GM23338 (cell line): Measurements from ENCODE around the gene CCNY. TPM values are rescaled to one million over a fixed set of nuclear protein-coding genes. Genes with fewer than 3 reads are reported as not detected.

Experiments used
- ATAC-seq: fragments of 200-7000 bp; cut with Tn5 transposase; 3 replicates; pipeline ENCODE4 v1.9.1; 2020
- DNase-seq: peaks from one replicate; pipeline ENCODE4 v3.0.0-alpha.2; 2015; ENCODE audit warnings: low spot score
- H2AFZ ChIP-seq: fragments of 200-600 bp; sonication (generic); 2 replicates; pipeline ENCODE4 v1.8.0; 2016; ENCODE audit warnings: antibody characterized with exemption, mild to moderate bottlenecking, moderate library complexity
- H3F3A ChIP-seq: fragments of 200-600 bp; sonication (generic); replicated peaks from 2 replicates; pipeline ENCODE4 v1.8.0; 2017; ENCODE audit warnings: antibody characterized with exemption, mixed run types, low read depth
- H3K27ac ChIP-seq: fragments of 200-600 bp; sonication (generic); 2 replicates; pipeline ENCODE4 v1.6.1; 2016; ENCODE audit warnings: low read depth
- H3K27me3 ChIP-seq: fragments of 200-600 bp; sonication (generic); 2 replicates; pipeline ENCODE4 v1.8.0; 2016; ENCODE audit warnings: mild to moderate bottlenecking, mixed run types, moderate library complexity; ENCODE audit not compliant: insufficient read depth
- H3K36me3 ChIP-seq: fragments of 200-600 bp; sonication (generic); 2 replicates; pipeline ENCODE4 v1.8.0; 2016; ENCODE audit warnings: mild to moderate bottlenecking; ENCODE audit not compliant: insufficient read depth
- H3K4me1 ChIP-seq: fragments of 200-600 bp; sonication (generic); 2 replicates; pipeline ENCODE4 v1.8.0; 2016; ENCODE audit warnings: mild to moderate bottlenecking, moderate library complexity; ENCODE audit not compliant: insufficient read depth
- H3K4me2 ChIP-seq: fragments of 200-600 bp; sonication (generic); 2 replicates; pipeline ENCODE4 v1.7.1; 2017; ENCODE audit warnings: mixed run types
- H3K4me3 ChIP-seq: fragments of 200-600 bp; sonication (generic); 2 replicates; pipeline ENCODE4 v1.6.1; 2016; ENCODE audit warnings: mixed run types
- H3K79me2 ChIP-seq: fragments of 200-600 bp; sonication (generic); replicated peaks from 2 replicates; pipeline ENCODE4 v1.8.0; 2017; ENCODE audit warnings: mild to moderate bottlenecking; ENCODE audit not compliant: insufficient read depth
- H3K9me2 ChIP-seq: fragments of 200-600 bp; sonication (generic); 2 replicates; pipeline ENCODE4 v1.8.0; 2017; ENCODE audit not compliant: insufficient read depth
- H4K20me1 ChIP-seq: fragments of 200-600 bp; sonication (generic); replicated peaks from 2 replicates; pipeline ENCODE4 v1.8.0; 2017; ENCODE audit warnings: mild to moderate bottlenecking; ENCODE audit not compliant: insufficient read depth
- H3K27ac Mint-ChIP-seq: 2 replicates; pipeline ENCODE4 v1.8.0; 2020; ENCODE audit warnings: inconsistent platforms, mild to moderate bottlenecking, moderate library complexity, mixed read lengths
- H3K27me3 Mint-ChIP-seq: 3 replicates; pipeline ENCODE4 v1.8.0; 2022; ENCODE audit warnings: low read depth, mild to moderate bottlenecking, moderate library complexity, mixed read lengths, inconsistent platforms; ENCODE audit not compliant: insufficient read depth, poor library complexity
- H3K36me3 Mint-ChIP-seq: 3 replicates; pipeline ENCODE4 v1.8.0; 2021; ENCODE audit warnings: low read depth, mild to moderate bottlenecking, inconsistent platforms, moderate library complexity, mixed read lengths
- H3K4me1 Mint-ChIP-seq: 3 replicates; pipeline ENCODE4 v1.8.0; 2020; ENCODE audit warnings: mild to moderate bottlenecking, inconsistent platforms, mixed read lengths
- H3K4me3 Mint-ChIP-seq: 3 replicates; pipeline ENCODE4 v1.8.0; 2021; ENCODE audit warnings: moderate library complexity, mild to moderate bottlenecking, inconsistent platforms, mixed read lengths
- H3K9me3 Mint-ChIP-seq: 3 replicates; pipeline ENCODE4 v1.8.0; 2020; ENCODE audit warnings: moderate library complexity, mild to moderate bottlenecking, inconsistent platforms, mixed read lengths
- CREB1 ChIP-seq: fragments of 250-450 bp; sonication (Bioruptor Pico); IDR thresholded peaks from 2 replicates; pipeline ENCODE4 v1.5.0; 2020; ENCODE audit warnings: low read depth, mild to moderate bottlenecking, moderate library complexity
- CTCF ChIP-seq, 2 experiments: fragments of 200-600 bp in 1 of 2; sonication (generic) in 1 of 2; conservative IDR thresholded peaks; 2 replicates each; pipeline versions ENCODE4 v1.5.1 to v1.6.1; 2016 to 2017; ENCODE audit warnings: antibody characterized with exemption in 2 of 2, low read depth in 2 of 2, mild to moderate bottlenecking in 2 of 2, moderate library complexity in 1 of 2
- EZH2 ChIP-seq: fragments of 200-600 bp; sonication (generic); IDR thresholded peaks from one replicate; pipeline ENCODE4 v1.8.0; 2017; ENCODE audit warnings: antibody characterized with exemption, mild to moderate bottlenecking, low read depth; ENCODE audit not compliant: unreplicated experiment
- EZH2phosphoT487 ChIP-seq: fragments of 200-600 bp; sonication (generic); IDR thresholded peaks from one replicate; pipeline ENCODE4 v1.8.1; 2018; ENCODE audit warnings: antibody characterized with exemption; ENCODE audit not compliant: unreplicated experiment
- JUNB ChIP-seq: IDR thresholded peaks from one replicate; pipeline ENCODE4 v1.6.1; 2016; ENCODE audit warnings: antibody characterized with exemption; ENCODE audit not compliant: unreplicated experiment
- NANOG ChIP-seq: IDR thresholded peaks from 2 replicates; pipeline ENCODE4 v1.6.1; 2016; ENCODE audit warnings: antibody characterized with exemption, borderline replicate concordance
- POLR2AphosphoS5 ChIP-seq: IDR thresholded peaks from 2 replicates; pipeline ENCODE4 v1.6.1; 2016; ENCODE audit warnings: antibody characterized with exemption, low read depth
- STAT1 ChIP-seq: IDR thresholded peaks from one replicate; pipeline ENCODE4 v1.6.1; 2016; ENCODE audit warnings: antibody characterized with exemption; ENCODE audit not compliant: unreplicated experiment
- ZNF114 ChIP-seq: fragments of 250-450 bp; sonication (Bioruptor Pico); IDR thresholded peaks from 2 replicates; pipeline ENCODE4 v1.5.0; 2020; ENCODE audit warnings: mild to moderate bottlenecking, moderate library complexity
- ZNF331 ChIP-seq: fragments of 250-450 bp; sonication (Bioruptor Pico); IDR thresholded peaks from 2 replicates; pipeline ENCODE4 v1.5.0; 2020; ENCODE audit warnings: low read depth, mild to moderate bottlenecking, moderate library complexity
- ZNF462 ChIP-seq: fragments of 250-450 bp; sonication (Bioruptor Pico); IDR thresholded peaks from 2 replicates; pipeline ENCODE4 v1.5.0; 2020; ENCODE audit warnings: mild to moderate bottlenecking, moderate library complexity
- polyA plus RNA-seq: library from polyadenylated mRNA; unstranded; fragments of >200 nt; fragmentation: Nextera tagmentation; extraction: Ambion mirVana; gene quantifications from 2 replicates; pipeline ENCODE4 v1.2.1, GENCODE V29; 2016
- total RNA-seq: library from RNA; depleted of rRNA; stranded (reverse); fragments of >200 nt; shearing (Covaris generic); gene quantifications from 2 replicates; pipeline ENCODE4 v1.2.3, GENCODE V29; 2014
- TF ChIP-seq, protein P1 (sequence below): IDR thresholded peaks from one replicate; pipeline ENCODE4 v1.6.1; 2018; ENCODE audit warnings: antibody characterized with exemption; ENCODE audit not compliant: unreplicated experiment
- TF ChIP-seq, protein P2 (sequence below): IDR thresholded peaks from 2 replicates; pipeline ENCODE4 v1.6.1; 2016; ENCODE audit warnings: antibody characterized with exemption

Gene CCNY
- total and polyA plus RNA-seq, 2 experiments from 2014 or later = 14.2 to 29.0 TPM

DNA sequence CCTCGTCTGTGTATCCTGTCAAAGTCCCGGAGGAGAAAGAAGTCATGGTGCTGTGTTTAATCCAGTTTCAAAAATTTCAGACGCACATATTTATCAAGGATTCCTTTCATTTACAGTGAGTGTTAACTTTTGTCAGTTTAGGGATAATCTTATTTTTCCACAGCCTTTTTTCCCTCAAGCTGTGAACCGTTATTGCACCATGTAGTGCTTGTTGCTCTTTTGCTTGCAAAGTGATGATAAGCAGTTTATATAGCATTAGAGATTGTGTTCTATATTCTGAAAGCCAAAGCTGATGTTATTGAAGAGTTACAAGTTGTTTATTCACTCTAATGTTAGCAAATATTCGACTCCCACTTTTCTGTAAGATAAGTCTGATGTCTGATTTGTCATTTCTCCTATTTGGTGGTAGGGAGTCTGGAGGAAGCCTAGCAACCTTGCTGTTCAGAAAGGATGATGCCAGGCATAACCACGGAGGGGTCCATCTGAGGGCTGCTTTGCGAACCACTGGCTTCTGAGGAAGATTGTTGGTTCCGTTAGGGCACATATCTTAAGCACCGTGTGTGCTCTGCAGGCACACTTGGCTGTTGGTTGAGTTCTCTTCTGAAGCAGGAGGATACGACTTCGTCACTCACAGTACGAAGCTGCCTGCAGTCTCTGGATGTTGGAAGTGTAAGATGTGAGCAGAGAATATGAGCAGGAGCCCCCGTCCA is 11.7 kb downstream of the CCNY start:
- no peak overlapping the region for H3K4me3 ChIP-seq
- H2AFZ ChIP-seq = no peak overlapping the region
- Mint-ChIP-seq H3K27me3 (no peaks in the 10 kb centered on the region), H3K9me3 (no peaks in the 10 kb centered on the region), H3K36me3 (no peaks in the 10 kb centered on the region), H3K27ac (no peak overlapping the region), H3K4me1 (peaks cover 43% of the 10 kb centered on the region), H3K4me3 (no peak overlapping the region)
- TF ChIP-seq CREB1 (no peak), ZNF462 (CRISPR knock-in tag) (no peak), EZH2phosphoT487 (no peak), STAT1 (no peak), EZH2 (no peak), POLR2AphosphoS5 (no peak), JUNB (no peak), CTCF (conservative IDR thresholded peaks at IDR 0.05; ENCODE audit: low read depth in 2 of 2) (no peak), NANOG (no peak), ZNF114 (no peak), ZNF331 (CRISPR knock-in tag) (no peak)
- TF ChIP-seq, protein P1, sequence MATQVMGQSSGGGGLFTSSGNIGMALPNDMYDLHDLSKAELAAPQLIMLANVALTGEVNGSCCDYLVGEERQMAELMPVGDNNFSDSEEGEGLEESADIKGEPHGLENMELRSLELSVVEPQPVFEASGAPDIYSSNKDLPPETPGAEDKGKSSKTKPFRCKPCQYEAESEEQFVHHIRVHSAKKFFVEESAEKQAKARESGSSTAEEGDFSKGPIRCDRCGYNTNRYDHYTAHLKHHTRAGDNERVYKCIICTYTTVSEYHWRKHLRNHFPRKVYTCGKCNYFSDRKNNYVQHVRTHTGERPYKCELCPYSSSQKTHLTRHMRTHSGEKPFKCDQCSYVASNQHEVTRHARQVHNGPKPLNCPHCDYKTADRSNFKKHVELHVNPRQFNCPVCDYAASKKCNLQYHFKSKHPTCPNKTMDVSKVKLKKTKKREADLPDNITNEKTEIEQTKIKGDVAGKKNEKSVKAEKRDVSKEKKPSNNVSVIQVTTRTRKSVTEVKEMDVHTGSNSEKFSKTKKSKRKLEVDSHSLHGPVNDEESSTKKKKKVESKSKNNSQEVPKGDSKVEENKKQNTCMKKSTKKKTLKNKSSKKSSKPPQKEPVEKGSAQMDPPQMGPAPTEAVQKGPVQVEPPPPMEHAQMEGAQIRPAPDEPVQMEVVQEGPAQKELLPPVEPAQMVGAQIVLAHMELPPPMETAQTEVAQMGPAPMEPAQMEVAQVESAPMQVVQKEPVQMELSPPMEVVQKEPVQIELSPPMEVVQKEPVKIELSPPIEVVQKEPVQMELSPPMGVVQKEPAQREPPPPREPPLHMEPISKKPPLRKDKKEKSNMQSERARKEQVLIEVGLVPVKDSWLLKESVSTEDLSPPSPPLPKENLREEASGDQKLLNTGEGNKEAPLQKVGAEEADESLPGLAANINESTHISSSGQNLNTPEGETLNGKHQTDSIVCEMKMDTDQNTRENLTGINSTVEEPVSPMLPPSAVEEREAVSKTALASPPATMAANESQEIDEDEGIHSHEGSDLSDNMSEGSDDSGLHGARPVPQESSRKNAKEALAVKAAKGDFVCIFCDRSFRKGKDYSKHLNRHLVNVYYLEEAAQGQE = no peak
- TF ChIP-seq, protein P2, sequence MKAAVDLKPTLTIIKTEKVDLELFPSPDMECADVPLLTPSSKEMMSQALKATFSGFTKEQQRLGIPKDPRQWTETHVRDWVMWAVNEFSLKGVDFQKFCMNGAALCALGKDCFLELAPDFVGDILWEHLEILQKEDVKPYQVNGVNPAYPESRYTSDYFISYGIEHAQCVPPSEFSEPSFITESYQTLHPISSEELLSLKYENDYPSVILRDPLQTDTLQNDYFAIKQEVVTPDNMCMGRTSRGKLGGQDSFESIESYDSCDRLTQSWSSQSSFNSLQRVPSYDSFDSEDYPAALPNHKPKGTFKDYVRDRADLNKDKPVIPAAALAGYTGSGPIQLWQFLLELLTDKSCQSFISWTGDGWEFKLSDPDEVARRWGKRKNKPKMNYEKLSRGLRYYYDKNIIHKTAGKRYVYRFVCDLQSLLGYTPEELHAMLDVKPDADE = no peak
- DNase-seq = no peak
- peaks cover 58% of the 10 kb centered on the region for H4K20me1 ChIP-seq
- H3K9me2 ChIP-seq = no peaks in the 10 kb centered on the region
- no peaks in the 10 kb centered on the region for H3F3A ChIP-seq
- no peak for ATAC-seq
- H3K79me2 ChIP-seq = peaks cover 99% of the 10 kb centered on the region
- H3K4me2 ChIP-seq = no peak overlapping the region
- H3K4me1 ChIP-seq = no peaks in the 10 kb centered on the region; the same call in 1 of the 2 replicates
- H3K36me3 ChIP-seq = no peaks in the 10 kb centered on the region
- no peaks in the 10 kb centered on the region for H3K27me3 ChIP-seq
- H3K27ac ChIP-seq = peak overlapping the region; percentile 26; the same call in 1 of the 2 replicates
